Measurements from ENCODE around the gene STIL.

DNA sequence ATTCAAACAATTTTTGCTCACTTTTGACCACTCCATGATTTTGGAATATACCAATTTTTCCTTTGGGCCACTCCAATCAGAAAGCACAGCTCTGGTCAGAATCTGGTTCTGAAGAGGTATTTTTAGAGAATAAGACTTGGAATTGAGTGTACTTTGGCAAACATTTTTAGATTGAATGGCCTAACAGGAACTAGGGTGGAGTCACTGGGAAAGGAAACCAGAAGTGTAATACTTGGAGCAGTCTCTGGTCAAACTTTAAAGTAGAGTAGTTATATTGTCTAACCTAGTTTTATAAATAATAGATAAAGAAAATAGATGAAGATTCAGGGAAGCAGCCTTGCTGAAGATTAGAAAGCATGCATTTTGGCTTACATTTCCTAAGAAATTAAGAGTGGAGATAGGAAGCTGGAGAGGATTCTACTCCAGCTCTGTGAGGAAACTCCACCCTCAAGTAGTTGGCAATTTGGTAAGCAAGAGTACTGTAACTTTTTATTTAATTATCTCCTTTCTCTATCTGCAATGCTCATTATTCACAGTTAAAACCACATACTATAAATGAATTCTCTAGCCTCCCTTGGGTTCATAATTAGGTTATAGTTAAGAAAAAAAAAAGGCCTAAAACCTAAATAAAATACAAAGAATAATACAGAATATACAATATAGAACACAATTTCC lies 15.8 kb downstream of the STIL start:
- TF ChIP-seq, protein P1, sequence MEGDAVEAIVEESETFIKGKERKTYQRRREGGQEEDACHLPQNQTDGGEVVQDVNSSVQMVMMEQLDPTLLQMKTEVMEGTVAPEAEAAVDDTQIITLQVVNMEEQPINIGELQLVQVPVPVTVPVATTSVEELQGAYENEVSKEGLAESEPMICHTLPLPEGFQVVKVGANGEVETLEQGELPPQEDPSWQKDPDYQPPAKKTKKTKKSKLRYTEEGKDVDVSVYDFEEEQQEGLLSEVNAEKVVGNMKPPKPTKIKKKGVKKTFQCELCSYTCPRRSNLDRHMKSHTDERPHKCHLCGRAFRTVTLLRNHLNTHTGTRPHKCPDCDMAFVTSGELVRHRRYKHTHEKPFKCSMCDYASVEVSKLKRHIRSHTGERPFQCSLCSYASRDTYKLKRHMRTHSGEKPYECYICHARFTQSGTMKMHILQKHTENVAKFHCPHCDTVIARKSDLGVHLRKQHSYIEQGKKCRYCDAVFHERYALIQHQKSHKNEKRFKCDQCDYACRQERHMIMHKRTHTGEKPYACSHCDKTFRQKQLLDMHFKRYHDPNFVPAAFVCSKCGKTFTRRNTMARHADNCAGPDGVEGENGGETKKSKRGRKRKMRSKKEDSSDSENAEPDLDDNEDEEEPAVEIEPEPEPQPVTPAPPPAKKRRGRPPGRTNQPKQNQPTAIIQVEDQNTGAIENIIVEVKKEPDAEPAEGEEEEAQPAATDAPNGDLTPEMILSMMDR (IDR thresholded peaks at IDR 0.05 in 4 of 5, conservative IDR thresholded peaks at IDR 0.05 in 1 of 5): no peak
- no peak for TF ChIP-seq POLR2A (IDR thresholded peaks at IDR 0.05)
